HG03060 (cell line): ENCODE measurements around the gene TMEM205.
"Not testable (repeated sequence)": the region's sequence is repeated elsewhere in the genome, so short reads cannot be mapped to it uniquely, and the experiment has no call there.

Source experiments
- ATAC-seq: cut with Tn5 transposase; IDR thresholded peaks from one replicate; pipeline ENCODE4 v1.9.1; 2021; ENCODE audit warnings: low read depth, moderate number of reproducible peaks; ENCODE audit not compliant: unreplicated experiment

TMEM205 gene

DNA sequence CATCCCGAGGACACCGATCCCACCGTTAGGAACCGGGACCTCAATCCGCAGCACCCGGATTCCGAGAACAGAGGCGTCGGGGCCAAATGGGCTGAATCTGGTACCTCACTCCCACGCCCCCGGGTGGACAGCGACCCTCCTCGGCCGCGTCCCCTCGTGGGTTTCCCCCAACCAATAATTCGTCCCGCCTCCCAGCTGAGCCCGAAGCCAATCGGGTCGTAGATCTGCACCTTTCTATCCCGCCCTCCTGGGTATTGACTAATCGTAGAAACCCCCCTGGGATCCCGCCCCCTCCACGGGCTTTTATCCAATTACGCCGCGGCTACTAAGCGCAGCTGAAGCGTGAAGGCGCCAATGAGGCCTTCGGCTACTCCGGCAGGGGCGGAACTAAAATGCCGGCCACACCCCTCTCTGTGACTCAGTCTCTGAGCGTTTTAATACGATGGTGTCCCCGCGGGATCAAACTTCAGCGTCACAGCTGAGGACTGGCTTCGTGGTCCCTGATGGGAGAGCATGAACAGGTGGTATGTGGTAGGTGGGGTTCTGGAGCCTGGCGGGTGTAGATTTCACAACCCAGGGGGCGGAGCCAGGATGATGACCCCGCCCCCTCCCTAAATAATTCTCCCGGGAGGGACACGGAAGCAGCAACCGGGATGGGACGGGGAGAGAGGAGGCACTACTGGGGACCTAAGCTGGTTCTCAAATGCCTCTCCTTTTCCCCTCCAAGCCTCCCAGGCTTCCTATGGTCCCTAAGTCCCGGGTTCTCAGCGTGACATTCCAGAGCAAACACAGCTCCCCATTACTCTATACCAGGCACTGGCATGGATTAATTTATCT lies at the start of gene TMEM205, which contains the start of gene CCDC159:
Gene TMEM205 (minus strand): TSS at position 165 of the 837 bp plus-strand sequence. CDS start 649 bp downstream, outside the sequence.
Gene CCDC159 (plus strand): TSS at position 416 of the 837 bp plus-strand sequence. CDS start 88 bp downstream, at position 504.
- peak; percentile 86 for ATAC-seq

DNA sequence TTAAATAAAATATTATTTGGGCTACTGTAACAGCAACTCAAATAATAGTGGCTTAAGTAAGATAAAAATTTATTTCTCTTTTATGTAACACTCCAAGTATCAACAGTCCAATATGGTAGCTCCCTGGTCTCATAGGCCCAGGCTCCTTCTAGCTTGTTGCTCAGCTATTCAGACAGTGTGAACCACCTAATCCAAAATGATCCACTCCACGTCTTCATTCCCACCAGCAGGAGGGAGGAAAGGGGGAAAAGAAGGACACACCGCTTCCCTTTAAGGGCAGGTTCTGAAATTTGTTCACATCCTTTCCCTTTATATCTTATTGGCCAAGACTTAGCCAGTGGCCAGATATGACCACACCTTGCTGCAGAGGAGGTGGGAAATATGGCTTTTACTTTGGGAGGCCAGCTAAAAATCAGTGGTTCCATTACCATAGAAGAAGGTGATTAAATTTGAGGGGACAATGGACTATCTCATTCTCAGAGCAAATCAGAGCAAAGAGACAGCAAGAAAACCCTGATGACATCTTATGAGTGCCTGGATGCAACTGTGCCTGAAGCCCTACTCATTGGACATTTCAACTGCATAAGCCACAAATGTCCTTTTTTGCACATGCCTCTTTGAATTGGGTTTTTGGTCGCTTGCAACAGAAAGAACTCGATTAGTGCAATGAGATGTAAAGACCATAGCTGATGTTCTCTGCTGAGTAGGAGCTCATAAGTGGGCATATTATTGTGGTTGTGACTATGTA lies 45.0 kb upstream of the TMEM205 start:
- ATAC-seq: no peak

DNA sequence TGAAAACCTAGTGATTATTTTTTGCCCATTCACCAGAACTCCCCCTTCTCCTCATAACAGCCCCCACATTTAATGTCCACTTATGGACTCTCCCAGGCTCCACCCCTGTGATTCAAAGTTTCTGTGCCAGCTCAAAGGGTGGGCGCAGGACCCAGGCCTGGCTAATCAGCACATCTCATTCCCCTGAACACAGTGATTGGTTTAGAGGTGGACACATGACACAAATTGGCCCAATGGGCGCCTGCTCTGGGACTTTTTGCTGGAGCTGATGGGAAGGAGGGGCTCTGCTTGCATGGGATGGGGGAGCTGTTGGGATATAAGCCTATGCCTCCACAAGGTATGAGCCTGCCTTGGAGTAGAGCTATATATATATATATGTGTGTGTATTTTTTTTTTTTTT lies 44.3 kb upstream of the TMEM205 start:
- no peak for ATAC-seq

DNA sequence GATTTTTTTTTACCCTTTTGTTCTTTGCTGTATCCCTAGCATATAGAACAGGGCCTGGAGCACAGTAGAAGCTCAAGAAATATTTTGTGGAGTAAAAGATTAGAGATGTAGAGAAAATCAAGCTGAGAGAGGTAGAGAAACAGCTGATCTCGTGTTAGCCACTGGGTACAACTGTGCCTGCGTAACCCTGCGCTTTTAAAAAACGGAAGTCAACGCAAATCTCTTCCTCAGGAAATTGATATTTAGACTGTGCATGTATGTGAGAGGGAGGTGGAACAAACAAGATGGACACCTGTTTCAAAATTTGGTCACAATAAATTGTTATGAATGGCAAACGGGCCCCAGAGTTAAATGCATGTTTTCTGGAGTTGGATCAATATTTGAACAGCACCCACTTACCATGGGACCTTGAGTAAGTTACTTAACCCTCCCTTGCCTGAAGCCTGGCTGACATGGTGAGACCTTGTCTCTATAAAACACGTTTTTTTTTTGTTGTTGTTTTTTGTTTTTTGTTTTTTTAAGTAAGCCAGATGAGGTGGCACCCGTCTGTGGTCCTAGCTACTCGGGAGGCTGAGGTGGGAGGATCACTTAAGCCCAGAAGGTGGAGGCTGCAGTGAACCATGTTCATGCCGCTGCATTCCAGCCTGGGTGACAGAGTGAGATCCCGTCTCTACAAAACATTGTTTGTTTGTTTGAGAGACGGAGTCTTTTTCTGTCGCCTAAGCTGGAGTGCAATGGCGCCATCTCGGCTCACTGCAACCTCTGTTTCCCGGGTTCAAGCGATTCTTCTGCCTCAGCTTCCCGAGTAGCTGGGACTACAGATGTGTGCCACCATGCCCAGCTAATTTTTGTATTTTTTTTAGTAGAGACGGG lies 41.3 kb upstream of the TMEM205 start:
- no peak for ATAC-seq

DNA sequence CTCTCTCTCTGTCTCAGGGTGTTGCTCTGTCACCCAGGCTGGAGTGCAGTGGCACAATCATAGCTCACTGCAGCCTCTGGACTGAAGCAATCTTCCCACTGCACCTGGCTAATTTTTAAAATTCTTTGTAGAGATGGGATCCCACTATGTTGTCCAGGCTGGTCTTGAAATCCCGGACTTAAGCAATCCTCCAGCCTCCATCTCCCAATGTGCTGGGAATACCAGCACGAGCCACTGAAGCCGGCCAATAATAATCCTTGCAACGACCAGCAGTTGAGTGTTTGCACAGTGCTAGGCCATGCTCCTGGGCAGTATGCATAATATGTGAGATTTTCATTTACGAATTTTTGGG lies 38.7 kb upstream of the TMEM205 start:
- ATAC-seq: no peak

DNA sequence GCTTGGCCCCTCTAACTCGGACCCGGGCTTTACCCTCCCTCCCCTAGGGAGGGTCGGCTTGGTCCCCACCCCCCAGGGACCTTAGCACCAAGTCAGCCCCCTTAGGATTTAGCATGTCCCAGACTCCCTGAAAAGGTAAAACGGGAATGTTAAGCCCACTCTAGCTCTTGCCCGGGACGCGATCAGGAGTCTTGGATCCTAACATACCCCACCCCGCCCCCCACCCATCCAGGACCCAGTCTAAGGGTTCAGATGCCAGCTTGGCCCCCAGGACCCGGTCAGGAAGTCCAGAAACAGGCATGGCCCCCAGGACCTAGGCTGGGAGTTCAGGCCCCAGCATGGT lies 37.6 kb upstream of the TMEM205 start:
- no peak for ATAC-seq

DNA sequence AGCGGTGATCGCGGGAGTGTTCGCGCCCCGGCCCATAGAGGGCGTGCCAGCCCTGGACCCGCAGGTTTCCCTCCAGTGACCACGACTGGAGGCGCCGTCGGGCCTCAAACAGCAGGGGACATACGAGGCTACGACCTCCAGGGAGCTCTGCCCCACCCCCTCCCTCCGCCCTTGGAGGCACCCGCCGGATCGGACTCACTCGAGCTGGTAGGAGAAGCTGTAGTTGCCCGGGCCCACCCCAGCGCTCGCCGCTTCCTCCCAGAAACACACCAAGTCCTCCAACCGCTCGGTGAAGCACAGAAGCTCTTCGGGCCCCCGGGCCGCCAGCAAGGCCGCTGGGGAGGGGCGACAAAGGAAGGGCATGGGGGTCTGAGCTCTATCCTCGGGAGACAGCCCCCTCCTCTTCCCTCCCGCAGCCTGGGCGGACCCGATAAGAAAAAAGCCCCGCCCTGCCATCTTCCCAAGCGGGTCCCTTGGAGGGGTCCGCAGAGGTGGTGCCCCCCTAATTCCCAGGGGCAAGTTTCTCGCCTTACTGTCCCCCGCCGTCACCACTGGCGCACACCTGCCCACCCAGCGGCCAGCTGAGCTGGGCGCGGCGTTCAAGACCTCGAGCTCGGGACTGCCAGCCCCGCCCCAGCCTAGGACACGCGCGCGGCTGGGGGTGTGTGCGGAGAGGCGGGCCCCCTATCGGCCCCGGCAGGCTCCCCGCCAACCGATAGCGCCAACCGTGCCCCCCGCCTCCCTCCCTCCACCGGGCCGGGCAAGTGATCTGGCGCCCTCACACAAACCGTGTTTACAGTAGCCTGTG lies 37.0 kb upstream of the TMEM205 start:
- ATAC-seq: no peak

DNA sequence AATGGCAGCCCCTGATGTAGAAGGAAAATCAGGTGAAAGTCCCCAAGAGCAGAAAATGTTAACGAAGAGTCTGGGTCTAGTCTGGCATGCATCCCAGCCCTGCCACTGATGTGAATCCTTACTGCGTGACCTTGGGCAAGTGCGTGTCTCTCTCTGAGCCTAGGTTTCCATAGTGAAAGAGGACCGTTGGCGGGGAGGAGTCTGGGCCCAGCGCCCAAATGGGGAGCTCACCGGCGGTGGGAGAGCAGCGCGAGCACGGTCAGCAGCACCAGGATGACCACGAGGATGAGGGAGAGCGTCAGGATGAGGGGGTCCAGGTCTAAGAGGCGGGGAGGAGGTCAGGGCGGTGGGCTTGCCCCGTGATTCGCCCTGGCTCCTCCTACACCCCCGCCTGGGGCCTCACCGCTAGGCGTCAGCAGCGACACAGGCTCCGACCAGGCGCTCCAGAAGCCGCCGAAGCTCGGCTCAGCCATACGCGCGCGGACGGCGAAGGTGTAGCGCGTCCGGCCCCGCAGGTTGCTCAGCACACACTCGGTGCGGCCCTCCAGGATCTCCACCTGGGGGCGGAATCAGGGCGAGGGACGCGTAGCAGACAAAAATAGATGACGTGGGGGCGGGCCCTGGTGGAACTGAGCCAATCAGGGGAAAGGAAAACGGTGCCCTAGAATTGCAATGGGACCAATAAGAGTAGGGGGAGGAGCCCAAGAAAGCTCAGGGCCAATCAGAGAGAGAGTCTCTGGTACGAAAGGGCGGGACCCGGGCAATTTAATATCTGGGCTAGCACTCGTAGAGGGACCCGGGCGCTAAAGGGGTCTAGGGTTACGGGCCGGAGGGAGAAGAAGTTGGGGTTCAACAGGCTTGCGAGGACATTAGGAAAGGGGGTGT lies 34.8 kb upstream of the TMEM205 start:
- peak; percentile 51 for ATAC-seq

DNA sequence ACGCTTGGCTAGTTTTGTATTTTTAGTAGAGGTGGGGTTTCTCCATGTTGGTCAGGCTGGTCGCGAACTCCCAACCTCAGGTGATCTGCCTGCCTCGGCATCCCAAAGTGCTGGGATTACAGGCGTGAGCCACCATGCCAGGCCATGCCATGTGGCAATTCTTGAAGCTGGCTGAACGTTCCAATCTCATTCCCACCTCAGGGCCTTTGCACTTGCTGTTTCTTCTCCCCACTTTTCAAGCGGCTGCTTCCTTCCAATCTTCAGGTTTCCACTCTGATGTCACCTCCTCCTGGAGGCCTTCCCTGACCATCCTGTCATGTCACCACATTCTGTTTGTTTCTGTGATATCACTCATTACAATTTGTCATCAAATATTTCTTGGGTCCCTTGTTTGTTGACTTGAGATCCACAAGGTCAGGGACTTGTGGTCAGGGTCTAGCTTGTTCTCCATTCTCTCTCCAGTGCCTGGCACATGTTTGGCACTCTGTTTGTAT lies 33.8 kb upstream of the TMEM205 start:
- ATAC-seq: no peak

DNA sequence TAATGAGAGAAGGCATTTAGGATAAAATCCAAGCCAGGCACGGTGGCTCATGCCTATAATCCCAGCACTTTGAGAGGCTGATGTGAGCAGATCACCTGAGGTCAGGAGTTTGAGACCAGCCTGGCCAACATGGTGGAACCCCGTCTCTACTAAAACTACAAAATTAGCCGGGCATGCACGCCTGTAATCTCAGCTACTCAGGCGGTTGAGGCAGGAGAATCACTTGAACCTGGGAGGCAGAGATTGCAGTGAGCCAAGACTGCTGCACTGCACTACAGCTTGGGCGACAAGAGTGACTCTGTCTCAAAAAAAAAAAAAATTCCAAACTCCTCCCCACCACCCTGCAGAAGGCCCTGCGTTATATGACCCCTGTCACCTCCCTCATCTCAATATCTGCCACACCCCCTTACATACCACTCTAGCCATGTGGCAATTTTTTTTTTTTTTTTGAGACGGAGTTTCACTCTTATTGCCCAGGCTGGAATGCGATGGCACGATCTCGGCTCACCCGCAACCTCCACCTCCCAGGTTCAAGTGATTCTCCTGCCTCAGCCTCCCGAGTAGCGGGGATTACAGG lies 33.3 kb upstream of the TMEM205 start:
- ATAC-seq: not testable (repeated sequence)

DNA sequence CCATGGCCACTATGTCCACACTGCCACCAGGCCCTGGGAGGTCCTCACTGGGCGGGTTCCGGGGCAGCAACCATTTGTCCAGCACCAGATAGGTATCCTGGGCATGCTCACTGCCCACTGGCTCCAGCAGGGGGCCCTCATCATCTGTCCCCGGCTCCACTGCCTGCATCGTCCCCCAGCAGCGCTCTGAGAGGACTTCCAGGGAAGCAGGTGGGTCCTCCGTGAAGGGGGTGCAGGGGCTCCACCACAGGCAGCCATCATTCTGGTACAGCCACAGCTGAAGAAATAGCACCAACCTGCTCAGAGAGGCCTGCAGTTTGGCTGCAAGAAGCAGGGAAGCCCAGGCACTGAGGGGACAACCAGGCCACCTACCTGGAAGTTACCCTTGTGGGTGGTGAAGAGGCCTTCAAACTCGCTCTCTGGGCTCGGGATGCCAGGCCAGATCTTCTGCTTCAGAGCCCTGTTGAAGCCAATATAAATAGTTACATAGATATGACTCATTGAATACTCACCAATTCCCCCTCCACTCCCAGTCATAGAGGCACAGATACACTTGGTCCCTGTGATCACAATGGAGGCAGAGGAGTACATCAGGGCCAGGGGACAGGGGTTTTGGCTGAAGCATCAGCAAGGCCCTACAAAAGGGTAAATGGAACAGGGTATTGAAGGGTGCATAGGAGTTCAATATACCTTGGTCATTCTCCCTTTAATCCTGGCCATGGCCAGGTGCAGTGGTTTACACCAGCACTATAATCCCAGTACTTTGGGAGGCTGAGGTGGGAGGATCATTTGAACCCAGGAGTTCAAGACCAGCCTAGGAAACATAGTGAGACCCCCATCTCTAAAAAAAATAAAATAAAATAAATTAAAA lies 32.5 kb upstream of the TMEM205 start:
- no peak for ATAC-seq

DNA sequence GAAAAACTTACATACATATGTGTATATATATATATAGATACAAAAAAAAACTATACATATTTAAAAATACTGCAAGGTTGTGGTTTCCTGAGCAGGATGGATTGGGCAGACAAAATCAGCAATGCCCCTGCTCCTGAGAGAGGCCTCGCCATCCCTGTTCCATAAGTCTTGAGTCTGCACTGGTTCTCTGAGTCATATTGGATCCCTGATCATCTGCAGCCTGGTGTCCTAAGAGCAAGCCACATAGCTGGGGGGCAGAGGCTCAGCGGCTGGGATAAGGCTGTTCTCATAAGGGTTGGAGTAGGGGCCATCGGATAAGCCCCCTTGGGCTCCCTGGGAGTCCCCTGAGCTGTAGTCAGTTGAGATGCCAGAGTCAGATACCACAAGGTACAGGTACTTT lies 31.7 kb upstream of the TMEM205 start:
- no peak for ATAC-seq

DNA sequence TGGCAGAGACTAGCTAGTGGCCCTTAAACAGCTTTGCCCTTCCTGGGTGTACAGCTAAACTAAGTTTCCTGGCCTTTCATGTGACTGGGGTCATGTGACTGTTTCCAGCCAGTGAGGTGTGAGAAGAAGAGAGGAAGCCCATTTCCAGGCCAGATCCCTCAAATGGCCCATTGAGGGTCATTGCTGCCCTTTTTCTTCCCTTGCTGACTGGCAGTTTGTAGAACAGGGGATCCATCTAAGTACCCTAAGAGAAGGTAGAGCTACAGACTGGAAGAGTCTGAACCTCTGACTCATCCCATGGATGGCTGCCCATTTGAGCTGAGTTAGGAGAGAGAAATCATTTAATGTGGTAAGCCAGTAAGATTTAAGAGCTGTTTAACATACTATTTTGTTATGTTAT lies 31.2 kb upstream of the TMEM205 start:
- ATAC-seq: no peak

DNA sequence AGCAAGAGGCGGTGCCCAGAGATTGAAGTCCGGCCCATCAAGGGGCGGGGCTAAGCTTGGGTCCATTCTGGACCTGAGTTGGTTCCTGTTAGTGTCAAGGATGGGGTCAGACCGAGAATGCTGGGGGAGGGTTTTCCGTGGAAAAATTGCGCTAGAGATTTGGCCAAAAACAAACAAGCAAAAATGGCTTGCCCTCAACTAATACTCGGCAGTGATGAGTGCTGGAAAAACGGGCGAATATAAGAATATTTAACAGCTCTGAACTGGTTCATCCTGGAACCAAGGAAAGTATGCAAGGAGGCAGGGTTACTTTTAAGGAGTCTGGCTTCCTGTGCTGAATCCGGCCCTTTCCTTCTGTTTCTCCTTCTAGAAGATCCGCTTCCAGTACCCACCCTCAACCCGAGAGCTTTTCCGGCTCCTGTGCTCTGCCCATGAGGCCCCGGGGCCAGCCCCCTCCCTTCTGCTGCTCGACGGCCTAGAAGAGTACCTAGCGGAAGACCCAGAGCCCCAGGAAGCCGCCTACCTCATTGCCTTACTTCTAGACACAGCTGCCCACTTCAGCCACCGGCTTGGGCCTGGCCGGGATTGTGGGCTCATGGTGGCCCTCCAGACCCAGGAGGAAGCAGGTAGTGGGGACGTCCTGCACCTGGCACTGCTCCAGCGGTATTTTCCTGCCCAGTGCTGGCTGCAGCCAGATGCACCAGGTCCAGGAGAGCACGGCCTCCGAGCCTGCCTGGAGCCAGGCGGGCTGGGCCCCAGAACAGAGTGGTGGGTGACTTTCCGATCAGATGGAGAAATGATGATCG lies 29.3 kb upstream of the TMEM205 start:
- no peak for ATAC-seq

DNA sequence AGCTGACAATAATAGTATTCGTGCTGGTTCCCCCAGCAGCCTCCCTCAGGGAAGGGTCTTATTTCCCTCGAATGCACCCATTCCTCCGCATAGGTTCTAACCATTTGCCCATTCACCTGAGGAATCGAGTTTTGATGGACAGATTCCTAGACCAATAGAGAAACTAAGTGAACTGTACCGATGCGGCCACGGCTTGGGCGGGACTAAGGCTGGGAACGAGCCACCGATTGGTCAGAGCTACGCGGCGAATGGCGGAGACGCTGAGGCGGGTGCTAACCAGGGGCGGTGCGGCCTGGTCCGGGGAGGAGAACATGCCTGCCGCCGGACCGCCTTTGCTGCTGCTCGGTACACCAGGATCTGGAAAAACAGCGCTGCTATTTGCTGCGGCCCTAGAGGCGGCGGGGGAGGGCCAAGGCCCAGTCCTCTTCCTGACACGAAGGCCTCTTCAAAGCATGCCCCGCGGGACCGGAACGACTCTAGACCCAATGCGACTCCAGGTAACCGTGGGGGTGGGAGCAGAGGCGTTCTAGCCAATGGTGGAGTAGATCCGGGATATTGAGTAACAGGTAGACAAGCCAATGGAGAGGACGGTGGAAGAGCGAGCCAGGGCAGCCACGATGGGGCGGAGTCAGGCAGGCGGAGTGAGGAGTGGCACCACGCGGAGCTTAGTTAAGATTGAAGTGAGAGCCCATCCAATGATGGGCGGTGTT lies 28.5 kb upstream of the TMEM205 start, which contains the start of gene SWSAP1:
Gene SWSAP1 (plus strand): TSS at position 234 of the 710 bp plus-strand sequence. CDS start 15 bp downstream, at position 249.
- ATAC-seq: peak; percentile 89

DNA sequence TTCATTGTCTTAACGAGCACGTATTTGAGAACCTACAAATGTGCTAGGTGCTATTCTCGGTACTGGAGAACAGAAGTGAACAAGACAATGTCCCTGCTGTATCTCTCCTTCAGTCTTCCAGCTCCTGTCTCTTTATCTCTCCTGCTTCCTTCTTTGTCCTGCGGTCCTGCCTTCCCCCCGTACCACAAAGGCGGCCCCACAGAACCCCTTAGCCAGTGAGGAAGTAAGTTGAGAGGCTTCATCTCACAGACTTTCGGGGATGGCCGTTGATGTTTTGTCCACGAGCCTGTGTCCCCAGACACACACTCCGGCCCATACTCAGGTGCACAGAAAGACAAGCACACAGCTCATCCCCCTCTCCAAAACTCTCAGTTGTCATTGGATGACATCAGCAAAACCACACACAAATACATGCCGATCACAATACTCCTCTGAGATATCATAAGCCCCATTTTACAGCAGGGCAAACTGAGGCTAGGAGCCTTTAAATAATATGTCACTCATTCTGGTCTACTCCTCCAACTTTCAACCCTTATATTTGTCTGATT lies 27.9 kb upstream of the TMEM205 start:
- ATAC-seq: no peak
